GM10248 (cell line): ENCODE measurements around the gene NR2F1-AS1.

Experiments
- CTCF ChIA-PET: fragments of 300-600 bp; sonication (Branson Sonifier 250); formaldehyde crosslinking; extraction: SDS; loops from one replicate; lab custom pipeline; 2021; ENCODE audit warnings: antibody characterized with exemption; lab: Yijun Ruan, JAX
- POLR2A ChIA-PET: fragments of 350-650 bp; sonication (Branson Sonifier 250); formaldehyde crosslinking; extraction: SDS; loops from one replicate; lab custom pipeline; 2020; ENCODE audit warnings: antibody characterized with exemption; lab: Yijun Ruan, JAX
- DNase-seq: peaks from one replicate; pipeline ENCODE4 v3.0.0; 2012; ENCODE audit errors: extremely low spot score
- TF ChIP-seq, protein P1 (sequence below): IDR thresholded peaks from 2 replicates; pipeline ENCODE4 v1.5.1; 2012; ENCODE audit warnings: mild to moderate bottlenecking, low read depth; ENCODE audit errors: extremely low read depth, missing control alignments, control extremely low read depth

Gene NR2F1-AS1

DNA sequence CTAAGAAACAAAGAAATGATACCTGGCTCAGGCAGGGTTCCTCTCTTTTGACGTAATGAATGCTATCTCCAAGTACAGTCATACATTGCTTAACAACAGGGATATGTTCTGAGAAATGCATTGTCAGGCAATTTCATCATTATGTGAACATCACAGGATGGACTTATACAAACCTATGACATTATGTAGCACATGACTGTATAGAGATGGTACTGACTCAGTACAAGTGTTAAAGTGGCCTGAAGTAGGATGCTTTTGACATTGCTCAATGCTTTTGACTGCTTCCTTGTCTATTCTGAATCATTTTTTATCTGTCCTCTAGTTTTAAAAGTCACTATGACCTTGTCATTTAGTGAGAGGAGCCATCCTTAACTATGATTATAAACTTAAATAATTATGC, 147.6 kb downstream of the NR2F1-AS1 start:
- DNase-seq: no peak
- TF ChIP-seq, protein P1, sequence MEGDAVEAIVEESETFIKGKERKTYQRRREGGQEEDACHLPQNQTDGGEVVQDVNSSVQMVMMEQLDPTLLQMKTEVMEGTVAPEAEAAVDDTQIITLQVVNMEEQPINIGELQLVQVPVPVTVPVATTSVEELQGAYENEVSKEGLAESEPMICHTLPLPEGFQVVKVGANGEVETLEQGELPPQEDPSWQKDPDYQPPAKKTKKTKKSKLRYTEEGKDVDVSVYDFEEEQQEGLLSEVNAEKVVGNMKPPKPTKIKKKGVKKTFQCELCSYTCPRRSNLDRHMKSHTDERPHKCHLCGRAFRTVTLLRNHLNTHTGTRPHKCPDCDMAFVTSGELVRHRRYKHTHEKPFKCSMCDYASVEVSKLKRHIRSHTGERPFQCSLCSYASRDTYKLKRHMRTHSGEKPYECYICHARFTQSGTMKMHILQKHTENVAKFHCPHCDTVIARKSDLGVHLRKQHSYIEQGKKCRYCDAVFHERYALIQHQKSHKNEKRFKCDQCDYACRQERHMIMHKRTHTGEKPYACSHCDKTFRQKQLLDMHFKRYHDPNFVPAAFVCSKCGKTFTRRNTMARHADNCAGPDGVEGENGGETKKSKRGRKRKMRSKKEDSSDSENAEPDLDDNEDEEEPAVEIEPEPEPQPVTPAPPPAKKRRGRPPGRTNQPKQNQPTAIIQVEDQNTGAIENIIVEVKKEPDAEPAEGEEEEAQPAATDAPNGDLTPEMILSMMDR: no peak
- ChIA-PET POLR2A (no interaction called here), CTCF (no interaction called here)

DNA sequence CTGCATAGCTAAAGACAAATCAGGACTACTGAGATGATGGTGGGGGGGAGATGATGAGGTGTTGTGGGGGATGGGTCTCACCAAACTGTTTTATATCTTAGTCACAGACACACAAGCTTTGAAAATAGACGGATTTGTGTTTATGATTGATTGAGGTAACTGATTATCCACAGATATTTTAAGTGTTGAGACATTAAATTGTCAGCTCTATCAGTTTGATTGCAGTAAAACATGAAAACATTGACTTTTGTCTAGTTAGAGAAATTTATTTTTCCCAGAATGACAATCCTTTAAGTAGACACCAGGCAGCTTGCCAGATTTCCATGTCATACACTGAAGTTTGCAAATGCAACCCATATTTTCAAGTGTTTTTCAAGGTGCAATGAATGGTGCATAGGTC, 149.8 kb downstream of the NR2F1-AS1 start:
- POLR2A ChIA-PET: no interaction called here
- TF ChIP-seq, protein P1: no peak
- no peak for DNase-seq
- CTCF ChIA-PET: interaction anchor here (0.7 to 1.2 kb wide), 2 partner anchors 10 to 672 kb away, joined by 4 to 5 read pairs; no protein-coding TSS in a partner anchor

DNA sequence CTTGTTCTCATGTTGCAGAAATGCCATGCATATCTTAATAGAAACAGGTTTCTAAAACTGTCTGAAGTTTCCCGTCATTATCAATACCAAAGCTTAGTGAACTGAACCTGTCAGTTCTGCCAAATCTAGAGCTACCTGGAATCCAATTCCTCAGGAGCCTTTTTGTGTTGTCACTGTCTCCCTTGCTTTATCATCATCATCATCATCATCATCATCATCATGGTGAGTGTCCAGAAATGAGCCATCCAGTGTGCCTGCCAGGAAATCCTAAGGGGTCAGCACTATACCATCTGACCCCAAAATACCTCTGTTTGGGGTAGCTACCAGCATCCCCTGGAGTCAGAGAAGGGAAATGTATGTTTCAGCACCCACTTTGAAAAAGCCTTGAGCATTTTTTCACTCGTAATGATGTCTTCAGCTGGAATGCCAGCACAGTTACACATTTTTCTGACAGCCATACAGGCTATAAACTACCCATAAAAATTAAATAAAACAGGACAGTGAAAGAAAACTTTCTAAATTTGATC, 150.3 kb downstream of the NR2F1-AS1 start:
- ChIA-PET POLR2A (no interaction called here), CTCF (interaction anchor here (0.7 to 1.2 kb wide), 2 partner anchors 10 to 672 kb away, joined by 4 to 5 read pairs; no protein-coding TSS in a partner anchor)
- DNase-seq: no peak
- TF ChIP-seq, protein P1: no peak

DNA sequence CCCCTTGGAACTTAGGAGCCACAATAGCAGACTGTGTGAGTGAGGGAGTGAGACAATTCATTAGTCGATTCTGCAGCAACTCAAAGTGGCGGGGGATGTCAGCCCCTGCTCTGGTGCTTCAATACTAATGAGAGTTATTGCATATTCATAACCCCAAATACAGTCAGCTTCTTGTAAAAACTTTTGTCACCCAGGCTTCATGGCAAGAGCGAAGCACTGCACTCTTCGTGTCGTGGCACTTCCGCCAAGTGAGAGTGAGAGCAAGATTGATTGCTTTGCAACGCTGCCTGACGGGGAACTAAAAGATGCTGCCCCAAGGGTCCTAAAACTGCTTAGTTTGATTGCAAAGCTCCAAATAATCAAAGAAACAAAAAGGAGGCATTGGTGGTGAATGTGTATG, 150.9 kb downstream of the NR2F1-AS1 start:
- TF ChIP-seq, protein P1: no peak
- no peak for DNase-seq
- POLR2A ChIA-PET: no interaction called here
- CTCF ChIA-PET: no interaction called here

DNA sequence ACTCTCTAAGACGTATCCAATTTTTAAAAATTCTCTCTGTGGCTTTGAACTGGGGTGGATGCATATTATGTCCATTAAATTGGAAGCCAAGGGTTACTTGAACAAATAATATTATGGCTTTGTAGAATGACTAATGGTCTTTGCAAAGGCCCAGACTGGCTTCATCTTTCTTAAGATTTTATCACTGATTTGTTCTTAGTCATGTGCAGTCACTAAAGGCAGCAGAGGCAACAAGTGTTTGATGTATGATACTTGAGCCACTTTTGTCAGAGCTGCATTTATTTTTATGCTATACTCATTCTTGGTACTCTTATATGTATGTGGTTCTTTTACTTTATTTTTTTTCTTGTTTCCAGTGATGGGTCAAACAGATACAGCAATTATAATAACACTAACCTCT, 152.2 kb downstream of the NR2F1-AS1 start:
- ChIA-PET POLR2A (no interaction called here), CTCF (no interaction called here)
- TF ChIP-seq, protein P1: no peak
- DNase-seq: no peak

DNA sequence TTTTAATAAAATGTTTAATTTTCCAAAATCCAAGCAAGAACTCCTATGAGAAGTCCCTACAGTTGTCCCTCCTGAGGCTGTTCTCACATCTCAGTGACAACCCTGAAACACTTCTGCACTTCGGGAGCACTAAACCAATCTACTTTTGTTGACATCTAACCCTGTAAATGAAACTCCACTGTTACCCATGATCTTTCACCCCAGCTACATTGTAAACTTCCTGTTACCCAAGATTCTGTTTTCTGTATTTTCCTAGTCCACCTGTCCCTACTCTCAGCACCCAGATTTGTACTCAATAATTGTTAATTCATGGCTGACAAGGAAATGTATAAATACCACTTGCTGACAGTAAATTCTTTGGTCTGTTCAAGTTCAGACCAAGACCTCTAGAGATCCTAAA, 153.7 kb downstream of the NR2F1-AS1 start:
- no peak for DNase-seq
- TF ChIP-seq, protein P1: no peak
- POLR2A ChIA-PET: no interaction called here
- CTCF ChIA-PET: no interaction called here
